Measurements from ENCODE around the gene CTNNA3.

CTNNA3 gene

GRCh38 chr10:67043041-67043440 is 653.0 kb downstream of the CTNNA3 start:
- H3K4me3 ChIP-seq (ENCODE audit: low read length), result no peak overlapping the region

GRCh38 chr10:67036808-67037207 is 659.2 kb downstream of the CTNNA3 start:
- no peak for DNase-seq (ENCODE audit: low read depth)
- TF ChIP-seq CTCF (IDR thresholded peaks at IDR 0.05; ENCODE audit: insufficient read depth, low read depth, low read length, missing control alignments), result no peak
- H3K4me3 ChIP-seq (ENCODE audit: low read length), result no peak overlapping the region

More at GRCh38 chr10:67043041-67043440, 653.0 kb downstream of the CTNNA3 start:
- no peak for DNase-seq (ENCODE audit: low read depth)
- TF ChIP-seq CTCF (IDR thresholded peaks at IDR 0.05; ENCODE audit: insufficient read depth, low read depth, low read length, missing control alignments), result no peak

GRCh38 chr10:67033878-67034277 is 662.1 kb downstream of the CTNNA3 start:
- no peak overlapping the region for H3K4me3 ChIP-seq (ENCODE audit: low read length)
- no peak for DNase-seq (ENCODE audit: low read depth)
- no peak for TF ChIP-seq CTCF (IDR thresholded peaks at IDR 0.05; ENCODE audit: insufficient read depth, low read depth, low read length, missing control alignments)

GRCh38 chr10:67022099-67022498 is 673.9 kb downstream of the CTNNA3 start:
- no peak for TF ChIP-seq CTCF (IDR thresholded peaks at IDR 0.05; ENCODE audit: insufficient read depth, low read depth, low read length, missing control alignments)
- H3K4me3 ChIP-seq (ENCODE audit: low read length), result no peak overlapping the region
- no peak for DNase-seq (ENCODE audit: low read depth)

- no peak overlapping the region for H3K4me3 ChIP-seq (ENCODE audit: low read length)
- TF ChIP-seq CTCF (IDR thresholded peaks at IDR 0.05; ENCODE audit: insufficient read depth, low read depth, low read length, missing control alignments), result no peak
- no peak for DNase-seq (ENCODE audit: low read depth)
Observed at GRCh38 chr10:67017218-67017617, 678.8 kb downstream of the CTNNA3 start.

- no peak for TF ChIP-seq CTCF (IDR thresholded peaks at IDR 0.05; ENCODE audit: insufficient read depth, low read depth, low read length, missing control alignments)
- H3K4me3 ChIP-seq (ENCODE audit: low read length), result no peak overlapping the region
- DNase-seq (ENCODE audit: low read depth), result no peak
Observed at GRCh38 chr10:67015225-67015624, 680.8 kb downstream of the CTNNA3 start.

- no peak for DNase-seq (ENCODE audit: low read depth)
- no peak overlapping the region for H3K4me3 ChIP-seq (ENCODE audit: low read length)
- no peak for TF ChIP-seq CTCF (IDR thresholded peaks at IDR 0.05; ENCODE audit: insufficient read depth, low read depth, low read length, missing control alignments)
Observed at GRCh38 chr10:67011981-67012380, 684.0 kb downstream of the CTNNA3 start.

Measured in epithelial cell of esophagus (primary cell).